Right ventricle myocardium superior (tissue), 1 donor: ENCODE data around the gene UTF1. TPM values are rescaled to one million over a fixed set of nuclear protein-coding genes. Genes with fewer than 3 reads are reported as not detected.
"Not testable (repeated sequence)": the region's sequence is repeated elsewhere in the genome, so short reads cannot be mapped to it uniquely, and the experiment has no call there.

Experiments
- ATAC-seq: fragments of 200-7000 bp; cut with Tn5 transposase; one replicate; pipeline ENCODE4 v1.9.1; 2020; ENCODE audit warnings: mild to moderate bottlenecking; ENCODE audit not compliant: poor library complexity
- DNase-seq: peaks from one replicate; pipeline ENCODE4 v3.0.0-alpha.2; 2020
- intact Hi-C: fragments of 100-400 bp; cut with DNase I; formaldehyde crosslinking; loops from one replicate; pipeline ENCODE4 v1.11.2; 2022
- total RNA-seq: library from RNA; stranded (reverse); fragmentation: NEBNext Ultra II Directional; extraction: Animal tissue kit (Norgen Biotek cat#: 25700); gene quantifications from one replicate; pipeline ENCODE4 v1.2.1, GENCODE V29; 2021
- donor health status: DM: no; HTN: yes; CAD: no; lungs with severe emphysema.

Gene UTF1
- total RNA-seq, 1 donor from 2014 or later = not detected

- DNase-seq (no peak), ATAC-seq (no peak)
- intact Hi-C loops = no loop called here
Observed at GRCh38 chr10:133254421-133255120, 24.6 kb downstream of the UTF1 start.

- no peak for DNase-seq
- intact Hi-C loops = no loop called here
- ATAC-seq = no peak
Observed at GRCh38 chr10:133255323-133255722, 25.3 kb downstream of the UTF1 start.

DNA sequence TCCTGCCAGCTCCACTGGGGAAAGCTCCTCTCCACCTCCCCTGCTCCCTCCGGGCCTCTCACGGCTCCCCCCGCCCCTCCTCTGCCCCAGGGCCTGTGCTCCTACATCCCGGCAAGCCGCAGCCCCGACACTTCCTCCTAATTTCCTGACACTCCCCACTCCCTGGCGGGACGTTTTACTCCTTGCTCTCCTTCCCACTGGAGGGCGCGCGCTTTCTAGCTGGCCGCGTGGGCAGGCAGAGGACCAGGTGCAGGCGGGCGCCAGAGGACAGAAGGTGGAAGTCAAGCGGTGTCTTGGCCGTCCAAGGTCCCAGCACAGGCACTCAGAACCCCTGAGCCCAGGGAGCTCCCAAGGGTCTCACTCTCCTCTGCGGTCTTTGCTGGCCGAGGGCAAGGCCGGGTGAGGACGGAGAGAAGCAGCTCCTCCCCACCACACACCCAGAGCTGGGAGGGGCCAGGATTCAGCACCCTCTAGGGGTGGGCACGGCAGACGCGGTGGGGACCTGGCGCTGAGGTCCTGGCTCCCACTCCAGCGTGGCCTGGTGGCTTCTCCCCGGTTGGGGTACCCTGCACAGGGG, 27.6 kb downstream of the UTF1 start:
- DNase-seq (peak; percentile 83), ATAC-seq (peak; percentile 39)
- intact Hi-C loops = no loop called here

DNA sequence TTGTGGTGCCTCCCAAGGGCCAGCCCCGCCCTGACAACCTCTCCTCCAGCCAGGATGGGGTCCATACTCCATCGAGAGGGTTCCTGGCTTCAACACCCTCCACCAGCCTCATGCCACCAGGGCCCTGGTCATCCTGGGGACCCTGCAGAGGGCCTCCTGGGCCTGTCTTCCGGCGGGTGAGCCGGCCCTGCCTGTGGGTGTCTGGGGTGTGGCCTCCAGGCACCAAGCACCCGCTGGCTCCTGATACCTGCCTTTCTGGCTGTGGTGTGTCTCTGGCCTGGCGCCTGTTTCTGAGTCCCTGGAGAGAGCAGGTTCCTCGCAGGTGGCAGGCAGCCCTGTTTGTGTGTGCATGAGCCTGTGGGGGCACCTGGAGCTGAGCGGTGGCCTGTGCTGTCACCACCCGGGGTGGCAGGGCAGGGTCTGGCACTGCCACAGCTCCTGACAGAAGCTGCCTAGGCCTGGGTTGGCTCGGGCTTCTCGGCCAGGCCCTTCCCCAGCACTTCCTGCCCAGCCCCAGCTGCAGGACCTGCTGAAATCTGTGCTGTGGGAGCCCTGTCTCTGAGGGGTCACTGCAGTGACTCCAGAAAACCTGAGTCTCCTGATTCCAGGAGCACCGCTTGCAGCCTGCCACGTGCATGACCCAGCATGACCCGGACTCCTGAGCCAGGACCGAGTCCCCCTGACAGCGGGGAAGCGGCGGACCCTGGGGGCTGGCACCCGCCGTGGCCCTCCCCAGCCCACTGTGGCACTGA, 28.2 kb downstream of the UTF1 start:
- ATAC-seq (no peak), DNase-seq (peak; percentile 56)
- intact Hi-C loops = no loop called here

GRCh38 chr10:133258818-133259601, 29.0 kb downstream of the UTF1 start:
- peak; percentile 13 for ATAC-seq
- intact Hi-C loops = no loop called here
- DNase-seq = peak; percentile 90

GRCh38 chr10:133259602-133259989, 29.6 kb downstream of the UTF1 start:
- no peak for ATAC-seq
- intact Hi-C loops = no loop called here
- no peak for DNase-seq

- DNase-seq (peak; percentile 80), ATAC-seq (peak; percentile 68)
- intact Hi-C loops = no loop called here
Observed at GRCh38 chr10:133260895-133261725, 31.1 kb downstream of the UTF1 start.

- DNase-seq (peak; percentile 95), ATAC-seq (peak; percentile 88)
- intact Hi-C loops = no loop called here
Observed at GRCh38 chr10:133261726-133262325, 31.8 kb downstream of the UTF1 start.

- intact Hi-C loops = no loop called here
- no peak for ATAC-seq
- no peak for DNase-seq
Observed at GRCh38 chr10:133262696-133263095, 32.7 kb downstream of the UTF1 start.

- intact Hi-C loops = no loop called here
- ATAC-seq = no peak
- DNase-seq = no peak
Observed at GRCh38 chr10:133263674-133264073, 33.7 kb downstream of the UTF1 start.

GRCh38 chr10:133264461-133264860, 34.4 kb downstream of the UTF1 start:
- ATAC-seq = no peak
- peak; percentile 67 for DNase-seq
- intact Hi-C loops = no loop called here

GRCh38 chr10:133265052-133265451, 35.0 kb downstream of the UTF1 start:
- ATAC-seq, intact Hi-C loops, DNase-seq: not testable (repeated sequence)

DNA sequence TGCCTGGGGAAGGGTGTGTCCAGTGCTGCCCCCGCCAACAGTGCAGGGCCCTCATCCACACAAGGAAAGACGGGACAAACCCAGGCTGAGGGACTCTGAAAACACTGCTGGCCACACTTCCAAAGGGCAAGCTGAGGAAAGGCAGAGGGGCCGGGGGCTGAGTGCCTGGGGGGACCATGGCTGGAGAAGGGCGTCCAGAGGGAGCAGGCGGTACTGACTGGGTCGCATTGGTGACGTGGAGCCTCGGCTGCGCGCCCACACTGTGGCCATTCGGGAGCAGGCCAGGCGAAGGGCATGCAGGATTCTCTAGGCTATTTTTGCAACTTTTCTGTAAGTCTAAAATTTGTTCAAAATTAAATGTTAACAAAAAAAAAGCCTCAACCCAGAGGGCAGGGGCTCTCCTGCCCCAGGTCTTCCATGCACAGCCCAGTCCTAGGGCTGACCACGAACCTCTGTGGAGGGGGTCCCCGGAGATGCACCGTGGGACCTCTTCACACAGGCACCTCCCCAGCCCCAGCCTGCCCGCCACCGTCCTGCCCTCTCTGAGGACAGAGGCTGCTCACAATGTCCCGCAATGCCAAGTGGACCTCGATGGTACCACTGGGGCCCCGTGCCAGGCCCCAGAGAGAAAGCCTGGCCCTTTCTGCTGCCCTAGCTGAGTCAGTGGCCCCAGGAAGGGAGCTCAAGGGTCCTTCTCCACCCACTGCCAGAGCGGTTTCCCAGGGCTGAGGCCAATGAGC, 36.2 kb downstream of the UTF1 start:
- intact Hi-C loops = no loop called here
- ATAC-seq = no peak
- DNase-seq = no peak

GRCh38 chr10:133267293-133267692, 37.3 kb downstream of the UTF1 start:
- intact Hi-C loops = no loop called here
- ATAC-seq = no peak

DNA sequence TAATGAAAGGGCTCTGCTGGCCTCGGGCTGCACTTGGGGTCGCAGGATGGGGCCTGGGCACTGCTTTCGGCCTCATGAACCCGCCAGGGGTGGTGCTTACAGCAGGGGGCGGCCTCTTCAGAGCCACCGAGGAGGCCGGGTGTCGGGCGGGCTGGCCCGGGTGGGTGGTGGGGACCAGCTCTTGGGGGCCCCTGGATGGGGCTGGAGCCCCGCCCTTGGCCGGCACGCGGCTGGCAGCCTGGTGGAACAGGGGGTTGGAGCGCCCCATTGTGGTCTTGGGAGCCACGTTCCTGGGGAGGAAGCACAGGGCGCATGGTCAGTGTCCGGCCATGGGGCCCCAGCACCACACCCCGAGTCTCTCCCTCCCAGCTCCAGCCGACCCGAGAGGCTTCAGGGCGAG, 37.8 kb downstream of the UTF1 start:
- no peak for DNase-seq
- ATAC-seq = no peak
- intact Hi-C loops = no loop called here

More at GRCh38 chr10:133267293-133267692, 37.3 kb downstream of the UTF1 start:
- no peak for DNase-seq

- DNase-seq (no peak), ATAC-seq (no peak)
- intact Hi-C loops = no loop called here
Observed at GRCh38 chr10:133268532-133268931, 38.5 kb downstream of the UTF1 start.

- intact Hi-C loops = no loop called here
- DNase-seq (no peak), ATAC-seq (no peak)
Observed at GRCh38 chr10:133269367-133269766, 39.4 kb downstream of the UTF1 start.
